Retinal pigment epithelial cell (primary cell): Measurements from ENCODE around the gene PAQR5.

Source experiments
- DNase-seq: peaks from one replicate; pipeline ENCODE4 v3.0.0-alpha.2; 2010; ENCODE audit warnings: low read depth
- H3K4me3 ChIP-seq: 2 replicates; pipeline ENCODE4 v1.5.1; 2011; ENCODE audit warnings: mild to moderate bottlenecking, low read length, control low read depth, moderate library complexity
- CTCF ChIP-seq: conservative IDR thresholded peaks from 2 replicates; pipeline ENCODE4 v1.5.1; 2011; ENCODE audit warnings: low read depth, low read length, control low read depth, inconsistent platforms

The PAQR5 gene

GRCh38 chr15:69389426-69389825, 90.7 kb downstream of the PAQR5 start:
- no peak overlapping the region for H3K4me3 ChIP-seq
- no peak for TF ChIP-seq CTCF
- DNase-seq = no peak

- TF ChIP-seq CTCF = no peak
- DNase-seq = no peak
Measured at GRCh38 chr15:69390575-69390974, 91.9 kb downstream of the PAQR5 start.

GRCh38 chr15:69391046-69391757, 92.5 kb downstream of the PAQR5 start:
- no peak for DNase-seq
- no peak for TF ChIP-seq CTCF
- H3K4me3 ChIP-seq = no peak overlapping the region

More at GRCh38 chr15:69390575-69390974, 91.9 kb downstream of the PAQR5 start:
- no peak overlapping the region for H3K4me3 ChIP-seq

- no peak for DNase-seq
- no peak overlapping the region for H3K4me3 ChIP-seq
- no peak for TF ChIP-seq CTCF
Measured at GRCh38 chr15:69392352-69392751, 93.6 kb downstream of the PAQR5 start.

GRCh38 chr15:69393831-69394491, 95.2 kb downstream of the PAQR5 start:
- TF ChIP-seq CTCF = no peak
- no peak for DNase-seq
- H3K4me3 ChIP-seq = no peak overlapping the region

- peak; percentile 92 for TF ChIP-seq CTCF
- no peak for DNase-seq
- peak overlapping the region; percentile 5 for H3K4me3 ChIP-seq
Measured at GRCh38 chr15:69394556-69395282, 96.0 kb downstream of the PAQR5 start.
